HUES64 (cell line): Measurements from ENCODE around the gene TDRD1.

Source experiments
- H3K27ac ChIP-seq: 2 replicates; pipeline ENCODE4 v1.7.0; 2013; ENCODE audit warnings: low read depth, low read length, inconsistent platforms
- H3K27me3 ChIP-seq: 2 replicates; pipeline ENCODE4 v1.6.1; 2013; ENCODE audit warnings: mild to moderate bottlenecking, low read length; ENCODE audit not compliant: insufficient read depth
- H3K36me3 ChIP-seq: 2 replicates; pipeline ENCODE4 v1.6.1; 2013; ENCODE audit warnings: mild to moderate bottlenecking, low read length; ENCODE audit not compliant: insufficient read depth
- H3K4me1 ChIP-seq: 2 replicates; pipeline ENCODE4 v1.6.1; 2013; ENCODE audit warnings: mild to moderate bottlenecking, low read length, moderate library complexity; ENCODE audit not compliant: insufficient read depth
- H3K4me3 ChIP-seq: 2 replicates; pipeline ENCODE4 v1.5.1; 2013; ENCODE audit warnings: mild to moderate bottlenecking, low read length, moderate library complexity
- H3K9ac ChIP-seq: 2 replicates; pipeline ENCODE4 v1.6.1; 2013; ENCODE audit warnings: mild to moderate bottlenecking, low read depth, low read length
- H3K9me3 ChIP-seq: 2 replicates; pipeline ENCODE4 v1.6.1; 2013; ENCODE audit warnings: low read depth, low read length; ENCODE audit not compliant: insufficient read depth
- WGBS: fragments of 150-250, 120-280 bp; methylation state at CpG from one replicate; pipeline ENCODE4 v1.1.7; 2013; ENCODE audit warnings: missing lambda C conversion rate; 5-methylcytosine and 5-hydroxymethylcytosine counted together

Gene TDRD1

GRCh38 chr10:114265392-114266053, 86.4 kb downstream of the TDRD1 start:
- Histone ChIP-seq H3K4me3 (no peak overlapping the region), H3K4me1 (no peaks in the 10 kb centered on the region; the same call in 1 of the 2 replicates)
- 94% methylated on average over 5 of the region's 6 CpGs for WGBS

DNA sequence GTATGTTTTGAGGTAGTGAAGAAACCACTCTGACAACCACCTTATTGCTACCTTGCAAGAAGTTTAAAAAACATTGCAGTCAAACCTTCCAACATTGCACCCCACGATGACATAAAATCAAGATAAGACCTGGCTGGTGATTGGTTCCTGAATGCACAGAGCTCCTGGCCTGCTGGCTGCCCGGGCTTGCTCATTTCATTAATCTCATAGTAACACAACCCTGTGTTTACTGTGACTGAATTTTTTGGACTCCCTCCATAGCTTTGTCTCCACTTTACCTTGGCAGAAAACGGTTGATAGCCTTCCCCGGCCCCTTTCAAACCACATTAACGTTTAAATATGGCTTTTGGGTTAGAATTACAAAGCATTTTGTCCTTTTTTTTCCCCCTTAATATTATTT, 87.4 kb downstream of the TDRD1 start:
- Histone ChIP-seq H3K9me3 (no peaks in the 10 kb centered on the region), H3K9ac (no peak overlapping the region), H3K36me3 (no peaks in the 10 kb centered on the region), H3K27ac (no peak overlapping the region), H3K4me3 (no peak overlapping the region), H3K4me1 (no peaks in the 10 kb centered on the region), H3K27me3 (no peaks in the 10 kb centered on the region)
- 82% methylated on average over 4 of the region's 5 CpGs for WGBS

More at GRCh38 chr10:114265392-114266053, 86.4 kb downstream of the TDRD1 start:
- Histone ChIP-seq H3K9me3 (no peaks in the 10 kb centered on the region), H3K36me3 (no peaks in the 10 kb centered on the region), H3K9ac (no peak overlapping the region), H3K27me3 (no peaks in the 10 kb centered on the region), H3K27ac (no peak overlapping the region)

- H3K4me1 ChIP-seq = no peaks in the 10 kb centered on the region
- H3K4me3 ChIP-seq = no peak overlapping the region
- 89% methylated on average over 2 of the region's 3 CpGs for WGBS
- no peak overlapping the region for H3K9ac ChIP-seq
- H3K27ac ChIP-seq = no peak overlapping the region
- no peaks in the 10 kb centered on the region for H3K27me3 ChIP-seq
- no peaks in the 10 kb centered on the region for H3K9me3 ChIP-seq
- no peaks in the 10 kb centered on the region for H3K36me3 ChIP-seq
These were observed 92.1 kb downstream of the TDRD1 start for GRCh38 chr10:114271075-114271778.

DNA sequence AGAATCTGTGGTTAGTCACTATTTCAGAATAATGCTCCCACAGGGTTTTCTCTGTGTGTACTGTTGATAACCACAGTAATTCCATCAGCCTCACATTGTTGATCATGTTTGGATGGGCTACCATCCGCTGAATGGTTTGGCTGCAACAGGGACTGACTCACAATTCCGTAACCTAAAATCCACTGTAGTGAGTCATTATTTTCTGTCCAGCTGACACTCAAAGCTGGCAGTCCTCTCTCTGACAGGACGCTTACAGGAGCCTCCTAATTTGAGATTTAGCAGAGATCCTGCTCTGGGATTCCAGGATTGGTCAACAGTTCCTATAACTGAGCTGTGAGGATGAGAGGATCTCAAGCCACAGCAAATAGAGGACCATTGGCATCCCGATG, 92.6 kb downstream of the TDRD1 start:
- no peaks in the 10 kb centered on the region for H3K27me3 ChIP-seq
- H3K9ac ChIP-seq = no peak overlapping the region
- H3K4me1 ChIP-seq = no peaks in the 10 kb centered on the region
- no peaks in the 10 kb centered on the region for H3K36me3 ChIP-seq
- H3K4me3 ChIP-seq = no peak overlapping the region
- WGBS = 88% methylated on average over 4 of the region's 4 CpGs
- no peaks in the 10 kb centered on the region for H3K9me3 ChIP-seq
- H3K27ac ChIP-seq = no peak overlapping the region

DNA sequence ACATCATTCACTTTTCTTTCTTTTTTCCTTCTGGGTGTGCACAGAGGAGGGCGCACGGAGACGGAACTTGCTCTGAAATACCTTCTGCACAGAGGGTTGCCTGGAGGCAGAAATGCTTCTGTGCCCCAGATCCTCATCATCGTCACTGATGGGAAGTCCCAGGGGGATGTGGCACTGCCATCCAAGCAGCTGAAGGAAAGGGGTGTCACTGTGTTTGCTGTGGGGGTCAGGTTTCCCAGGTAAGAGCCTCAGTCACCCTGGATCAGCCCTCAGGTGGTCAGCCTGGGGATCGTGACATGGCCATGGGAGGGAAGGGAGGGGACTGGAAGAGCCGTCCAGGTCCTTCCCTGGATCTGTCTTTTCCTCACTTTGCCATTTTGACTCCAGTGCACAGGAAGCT, 93.5 kb downstream of the TDRD1 start:
- H3K9me3 ChIP-seq = no peaks in the 10 kb centered on the region
- no peaks in the 10 kb centered on the region for H3K4me1 ChIP-seq
- H3K27ac ChIP-seq = no peak overlapping the region
- no peaks in the 10 kb centered on the region for H3K27me3 ChIP-seq
- H3K36me3 ChIP-seq = no peaks in the 10 kb centered on the region
- H3K9ac ChIP-seq = no peak overlapping the region
- WGBS = 90% methylated on average over 6 of the region's 6 CpGs
- H3K4me3 ChIP-seq = no peak overlapping the region

DNA sequence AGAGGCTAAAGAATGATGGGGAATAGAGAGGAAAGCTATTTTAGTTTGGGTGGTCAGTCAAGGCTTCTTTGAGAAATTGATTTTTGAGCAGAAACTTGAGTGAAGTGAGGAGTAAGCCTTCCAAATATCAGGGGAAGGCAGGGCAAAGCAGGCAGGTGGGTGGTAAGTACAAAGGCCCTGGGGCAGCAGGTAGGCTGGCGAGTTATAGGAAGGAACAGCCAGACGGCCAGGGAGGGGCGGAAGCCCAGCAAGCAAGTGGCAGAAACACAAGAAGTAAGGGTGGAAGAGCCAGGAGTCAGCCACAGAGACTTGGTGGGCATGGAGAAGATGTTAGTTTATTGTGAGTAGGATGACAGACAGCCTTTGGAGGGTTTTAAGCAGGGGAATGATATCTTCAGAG, 94.8 kb downstream of the TDRD1 start:
- H3K27me3 ChIP-seq = no peaks in the 10 kb centered on the region
- H3K27ac ChIP-seq = no peak overlapping the region
- no peaks in the 10 kb centered on the region for H3K4me1 ChIP-seq
- H3K4me3 ChIP-seq = no peak overlapping the region
- no peaks in the 10 kb centered on the region for H3K36me3 ChIP-seq
- no peaks in the 10 kb centered on the region for H3K9me3 ChIP-seq
- no peak overlapping the region for H3K9ac ChIP-seq
- 92% methylated on average over 3 of the region's 3 CpGs for WGBS

- no peak overlapping the region for H3K27ac ChIP-seq
- WGBS = 95% methylated on average over 15 of the region's 16 CpGs
- H3K9me3 ChIP-seq = no peaks in the 10 kb centered on the region
- no peak overlapping the region for H3K9ac ChIP-seq
- no peaks in the 10 kb centered on the region for H3K27me3 ChIP-seq
- no peak overlapping the region for H3K4me3 ChIP-seq
- H3K4me1 ChIP-seq = no peaks in the 10 kb centered on the region
- H3K36me3 ChIP-seq = no peaks in the 10 kb centered on the region
These were observed 95.7 kb downstream of the TDRD1 start for GRCh38 chr10:114274616-114275453.

DNA sequence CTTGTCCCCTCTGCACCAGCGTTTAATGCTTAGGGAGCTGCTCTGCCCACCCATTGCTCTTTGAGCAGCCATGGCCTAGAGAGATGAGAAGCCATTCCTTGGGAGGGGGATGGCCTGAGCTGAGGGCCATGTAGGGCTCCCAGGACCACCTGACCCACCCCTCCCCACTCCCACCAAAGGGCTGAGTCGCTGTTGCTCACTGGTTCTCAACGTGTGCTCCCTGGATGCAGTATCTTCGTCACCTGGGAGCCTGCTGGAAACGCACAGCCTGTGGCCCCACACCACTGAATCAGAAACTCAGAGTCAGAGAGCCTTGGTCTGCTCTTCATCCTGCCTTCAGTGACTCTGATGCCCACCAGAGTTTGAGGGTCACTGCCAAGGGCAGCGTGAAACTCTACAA, 96.9 kb downstream of the TDRD1 start:
- Histone ChIP-seq H3K27me3 (no peaks in the 10 kb centered on the region), H3K9ac (no peak overlapping the region), H3K9me3 (no peaks in the 10 kb centered on the region), H3K36me3 (no peaks in the 10 kb centered on the region), H3K4me3 (no peak overlapping the region), H3K27ac (no peak overlapping the region), H3K4me1 (no peaks in the 10 kb centered on the region)
- 83% methylated on average over 6 of the region's 6 CpGs for WGBS

- Histone ChIP-seq H3K9me3 (no peaks in the 10 kb centered on the region), H3K4me3 (no peak overlapping the region), H3K27ac (no peak overlapping the region), H3K36me3 (no peaks in the 10 kb centered on the region), H3K4me1 (no peaks in the 10 kb centered on the region), H3K9ac (no peak overlapping the region), H3K27me3 (no peaks in the 10 kb centered on the region)
- WGBS = 95% methylated on average over 6 of the region's 6 CpGs
These were observed 97.5 kb downstream of the TDRD1 start for GRCh38 chr10:114276671-114277070.

GRCh38 chr10:114278140-114278883, 99.2 kb downstream of the TDRD1 start:
- 95% methylated on average over 22 of the region's 22 CpGs for WGBS
- Histone ChIP-seq H3K27me3 (no peaks in the 10 kb centered on the region), H3K27ac (no peak overlapping the region)

GRCh38 chr10:114278884-114279191, 99.7 kb downstream of the TDRD1 start:
- 92% methylated on average over 4 of the region's 4 CpGs for WGBS
- no peak overlapping the region for H3K27ac ChIP-seq
- no peaks in the 10 kb centered on the region for H3K36me3 ChIP-seq
- H3K9ac ChIP-seq = no peak overlapping the region
- H3K4me1 ChIP-seq = no peaks in the 10 kb centered on the region
- no peaks in the 10 kb centered on the region for H3K9me3 ChIP-seq
- H3K27me3 ChIP-seq = no peaks in the 10 kb centered on the region
- H3K4me3 ChIP-seq = no peak overlapping the region

More at GRCh38 chr10:114278140-114278883, 99.2 kb downstream of the TDRD1 start:
- Histone ChIP-seq H3K36me3 (no peaks in the 10 kb centered on the region), H3K9ac (no peak overlapping the region), H3K4me3 (no peak overlapping the region), H3K4me1 (no peaks in the 10 kb centered on the region), H3K9me3 (no peaks in the 10 kb centered on the region)
